Renal pelvis (tissue), 4 donors: ENCODE measurements around the gene NTNG1. TPM values are rescaled to one million over a fixed set of nuclear protein-coding genes. Genes with fewer than 3 reads are reported as not detected.
"Not testable (repeated sequence)": the region's sequence is repeated elsewhere in the genome, so short reads cannot be mapped to it uniquely, and the experiment has no call there.

Source experiments
- DNase-seq: peaks from one replicate; pipeline ENCODE4 v3.0.0-alpha.2; 2013
- polyA plus RNA-seq, 3 donors: library from polyadenylated mRNA; unstranded; fragments of 120-200 nt; gene quantifications; one replicate each; pipeline ENCODE4 v1.2.1, GENCODE V29; 2013; ENCODE audit not compliant: insufficient read length in 3 of 3

NTNG1 gene
- polyA plus RNA-seq, 3 donors = 24.9 to 34.5 (median 28.2) TPM

- DNase-seq = peak; percentile 16
Observed at GRCh38 chr1:107141491-107142126, 770 bp downstream of the NTNG1 start.

- DNase-seq = peak; percentile 62
Observed at GRCh38 chr1:107142140-107142542, 1.3 kb downstream of the NTNG1 start.

GRCh38 chr1:107142666-107143065, 1.8 kb downstream of the NTNG1 start:
- DNase-seq = no peak

- no peak for DNase-seq
Observed at GRCh38 chr1:107145637-107146036, 4.8 kb downstream of the NTNG1 start.

DNA sequence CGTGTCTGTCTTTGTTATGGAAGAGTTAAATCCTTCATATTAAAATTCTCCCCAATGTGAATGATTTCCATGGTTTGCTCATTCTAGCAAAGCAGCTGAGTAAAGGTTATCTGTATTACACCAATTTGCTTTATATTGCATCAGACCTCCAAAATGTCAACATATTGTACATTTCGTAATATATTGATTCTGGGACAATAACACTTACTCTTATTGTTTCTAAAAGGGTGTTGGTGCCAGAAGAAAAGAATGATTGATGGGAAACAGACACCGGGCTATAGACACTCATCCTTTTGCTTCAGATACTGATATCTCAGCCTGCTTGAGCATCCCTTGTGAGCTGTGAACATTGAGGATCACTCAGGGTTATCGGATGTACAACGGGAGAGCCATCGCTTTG, 7.0 kb downstream of the NTNG1 start:
- DNase-seq = no peak

DNA sequence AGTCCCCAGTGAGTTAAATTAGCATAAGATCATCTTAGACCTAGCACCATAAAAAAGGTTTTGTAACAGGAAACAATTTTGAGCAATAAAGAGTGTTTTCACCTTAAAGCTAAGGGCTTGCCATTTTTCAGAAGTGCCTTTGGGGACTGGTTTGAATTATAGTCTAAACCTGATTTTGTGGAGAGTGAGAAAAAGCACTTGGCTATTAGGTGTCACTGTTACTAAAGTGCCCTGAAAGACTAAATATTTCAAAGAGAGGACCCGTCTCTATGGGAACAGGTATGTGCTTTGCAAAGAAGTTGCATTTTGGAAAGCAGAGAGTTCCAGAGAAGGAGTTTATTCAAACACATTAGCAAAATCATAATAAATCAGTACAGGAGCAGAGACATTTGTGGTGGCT, 9.1 kb downstream of the NTNG1 start:
- DNase-seq = no peak

DNA sequence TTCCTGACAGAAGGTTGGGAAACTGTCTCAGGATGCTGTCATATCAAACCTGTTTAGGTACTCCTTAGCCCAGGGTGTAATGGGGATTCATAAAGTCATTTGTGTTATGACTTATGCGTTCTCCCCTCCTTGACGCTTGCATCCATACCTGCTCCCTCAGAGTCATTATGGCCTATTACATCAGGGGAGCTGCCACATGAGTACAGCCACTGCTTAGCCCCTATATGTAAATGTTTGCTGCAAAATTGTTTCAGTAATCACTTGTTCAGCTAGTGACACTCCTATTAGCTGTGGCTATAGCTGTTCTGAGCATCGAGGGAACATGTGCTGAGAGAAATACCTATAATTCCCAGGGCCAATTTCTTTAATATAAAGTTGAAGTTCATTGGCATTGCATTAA, 10.5 kb downstream of the NTNG1 start:
- no peak for DNase-seq

GRCh38 chr1:107152395-107152794, 11.6 kb downstream of the NTNG1 start:
- DNase-seq = no peak

GRCh38 chr1:107153014-107153413, 12.2 kb downstream of the NTNG1 start:
- no peak for DNase-seq

GRCh38 chr1:107158496-107158895, 17.7 kb downstream of the NTNG1 start:
- no peak for DNase-seq

DNA sequence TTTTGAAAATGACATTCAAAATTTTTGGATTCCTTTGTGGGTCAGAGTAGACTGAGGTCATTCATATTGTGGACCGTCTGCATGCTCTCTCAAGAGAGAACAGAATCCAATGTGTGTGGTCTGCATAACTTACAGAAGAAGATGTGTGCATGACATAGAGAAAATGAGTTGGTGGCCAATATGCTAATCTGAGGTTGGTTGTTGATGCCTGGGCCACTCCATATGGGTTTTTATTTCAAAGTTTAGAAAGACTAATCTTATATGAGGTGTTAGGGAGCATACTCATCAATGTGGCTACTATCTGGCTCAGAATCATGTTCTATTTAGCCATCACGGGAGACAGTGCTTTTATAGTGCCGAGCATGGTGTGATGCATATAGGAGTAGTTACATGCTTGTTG, 18.2 kb downstream of the NTNG1 start:
- DNase-seq = no peak

GRCh38 chr1:107162745-107163144, 21.9 kb downstream of the NTNG1 start:
- no peak for DNase-seq

DNA sequence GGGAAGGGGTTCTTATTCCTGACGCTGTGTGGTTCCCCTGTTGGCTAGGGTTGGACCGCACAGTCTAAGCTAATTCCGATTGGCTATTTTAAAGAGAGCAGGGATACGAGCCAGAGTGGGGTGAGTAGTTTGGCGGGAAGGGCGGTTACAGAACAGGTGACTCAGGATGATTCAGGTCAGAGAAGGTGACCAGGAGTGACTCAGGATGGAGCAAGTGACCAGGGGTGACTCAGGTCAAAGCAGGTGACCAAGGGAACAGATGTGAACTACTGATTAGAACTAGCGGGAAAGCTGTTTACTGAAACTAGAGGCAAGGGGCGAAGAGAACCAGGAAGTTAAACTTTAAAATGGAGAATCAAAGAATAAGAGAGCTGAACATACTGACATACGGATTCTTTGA, 24.1 kb downstream of the NTNG1 start:
- DNase-seq = not testable (repeated sequence)

DNA sequence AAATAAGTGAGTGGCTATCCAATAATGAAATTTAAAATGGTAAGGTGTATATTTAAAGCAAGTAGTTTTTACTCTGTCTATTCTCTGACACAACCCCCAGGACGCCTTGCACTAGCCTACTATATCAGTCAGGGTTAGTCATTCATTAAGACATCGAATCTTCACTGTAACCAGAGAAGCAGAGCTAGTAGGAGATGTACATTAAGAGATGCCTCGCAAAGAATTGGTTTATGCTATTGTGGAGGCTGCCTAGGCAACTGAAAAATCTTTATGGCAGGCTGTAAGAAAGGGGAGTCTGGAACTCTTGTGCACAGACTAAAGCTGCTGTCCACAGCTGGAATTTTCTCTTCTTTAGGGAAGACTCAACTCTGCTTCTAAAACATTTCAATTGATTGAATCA, 28.8 kb downstream of the NTNG1 start:
- no peak for DNase-seq

- no peak for DNase-seq
Observed at GRCh38 chr1:107171333-107171732, 30.5 kb downstream of the NTNG1 start.

GRCh38 chr1:107172450-107173170, 31.8 kb downstream of the NTNG1 start:
- no peak for DNase-seq

- no peak for DNase-seq
Observed at GRCh38 chr1:107175102-107175909, 34.5 kb downstream of the NTNG1 start.

DNA sequence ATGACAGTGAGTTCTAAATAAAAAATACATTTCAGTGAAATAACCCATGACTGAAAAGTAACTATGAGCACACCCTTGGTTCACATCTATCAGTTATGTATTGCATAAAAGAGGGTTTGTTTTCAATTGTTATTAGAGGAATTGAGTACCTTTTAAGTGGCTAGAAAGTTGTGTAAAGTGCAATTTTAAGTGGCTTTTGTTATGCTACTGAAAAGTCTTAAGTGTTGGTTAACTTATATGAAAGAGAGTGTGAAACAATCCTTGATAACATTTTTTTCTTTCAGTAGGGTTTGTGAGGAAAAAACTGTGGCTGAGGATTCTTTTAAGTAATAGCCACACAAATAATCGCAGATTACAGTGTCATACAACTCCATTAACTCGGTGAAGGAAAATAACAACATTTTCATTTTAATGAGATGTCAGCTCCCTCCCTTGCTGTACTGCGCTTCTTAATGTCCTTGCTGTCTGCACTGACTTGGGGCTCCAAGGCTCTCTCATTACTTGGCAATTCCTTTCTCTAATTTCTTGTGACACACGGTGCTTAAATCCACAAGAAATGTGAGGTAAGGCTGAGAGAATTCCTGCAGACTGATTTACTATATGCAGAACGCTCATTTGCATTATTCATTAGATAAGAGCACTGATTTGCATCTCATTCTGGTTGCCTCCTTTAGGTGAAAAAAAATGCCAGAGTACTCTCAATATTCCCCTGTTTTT, 40.6 kb downstream of the NTNG1 start:
- DNase-seq = no peak

DNA sequence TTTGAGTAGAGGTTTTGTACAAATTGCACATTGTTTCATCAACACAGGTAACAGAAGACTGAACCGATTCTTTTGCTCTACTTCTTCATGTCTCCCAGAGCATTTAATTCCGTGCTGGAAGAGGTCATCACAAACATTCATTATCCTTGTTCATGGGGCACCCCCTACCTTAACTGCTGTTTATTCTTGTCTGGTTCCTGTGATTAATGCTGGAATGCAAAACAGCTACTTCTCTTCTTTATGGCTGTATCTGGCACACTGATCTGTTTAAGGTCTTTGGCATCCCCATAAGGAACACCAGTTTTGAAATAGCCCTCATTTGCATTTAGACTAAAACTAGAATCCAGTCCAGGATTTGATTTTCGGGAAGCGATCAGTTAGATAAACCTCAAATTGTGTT, 42.2 kb downstream of the NTNG1 start:
- DNase-seq = peak; percentile 23

DNA sequence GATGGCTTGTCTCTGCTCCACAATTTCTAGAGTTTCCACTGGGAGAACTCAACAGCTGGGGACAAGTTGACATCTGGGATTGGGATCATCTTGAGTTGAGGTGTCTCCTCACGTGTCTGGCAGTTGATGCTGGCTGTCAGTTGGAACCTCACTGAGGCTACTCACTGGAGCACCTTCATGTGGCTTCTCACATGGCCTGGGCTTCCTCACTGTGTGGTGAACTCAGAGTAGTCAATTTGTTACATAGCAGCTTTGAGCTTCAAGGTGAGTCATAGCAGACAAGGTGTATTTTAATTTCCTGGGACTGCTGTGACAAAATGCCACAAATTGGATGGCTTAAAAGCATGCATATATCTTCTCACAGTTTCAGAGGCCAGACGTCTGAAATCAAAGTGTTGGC, 44.0 kb downstream of the NTNG1 start:
- DNase-seq = no peak

- DNase-seq = no peak
Observed at GRCh38 chr1:107187399-107187798, 46.6 kb downstream of the NTNG1 start.

GRCh38 chr1:107188160-107188559, 47.3 kb downstream of the NTNG1 start:
- no peak for DNase-seq
